ENCODE measurements around the gene TULP3.

DNA sequence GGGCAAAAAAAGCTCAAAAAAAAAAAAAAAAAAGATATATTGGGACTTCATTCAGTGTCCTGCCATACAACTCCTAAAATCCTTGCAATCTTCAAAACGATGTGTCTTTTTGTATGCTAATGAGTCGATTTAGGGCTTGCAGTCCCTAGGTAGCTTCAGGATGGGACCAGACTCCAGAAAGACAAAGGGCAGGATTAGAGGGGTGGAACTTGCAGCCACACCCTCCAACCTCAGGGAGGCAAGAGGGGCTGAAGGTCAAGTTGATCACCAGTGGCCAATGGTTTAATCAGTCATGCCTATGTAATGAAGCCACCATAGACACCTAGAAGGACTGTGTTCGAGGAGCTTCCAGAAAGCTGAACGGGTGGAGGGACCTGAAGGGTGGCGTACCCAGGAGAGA lies 97.8 kb downstream of the TULP3 start:
- TF ChIP-seq CTCF (IDR thresholded peaks at IDR 0.05): no peak
- TF ChIP-seq POLR2A (IDR thresholded peaks at IDR 0.05): no peak
